Measurements from ENCODE around the gene EEF1AKMT4.

Gene EEF1AKMT4

DNA sequence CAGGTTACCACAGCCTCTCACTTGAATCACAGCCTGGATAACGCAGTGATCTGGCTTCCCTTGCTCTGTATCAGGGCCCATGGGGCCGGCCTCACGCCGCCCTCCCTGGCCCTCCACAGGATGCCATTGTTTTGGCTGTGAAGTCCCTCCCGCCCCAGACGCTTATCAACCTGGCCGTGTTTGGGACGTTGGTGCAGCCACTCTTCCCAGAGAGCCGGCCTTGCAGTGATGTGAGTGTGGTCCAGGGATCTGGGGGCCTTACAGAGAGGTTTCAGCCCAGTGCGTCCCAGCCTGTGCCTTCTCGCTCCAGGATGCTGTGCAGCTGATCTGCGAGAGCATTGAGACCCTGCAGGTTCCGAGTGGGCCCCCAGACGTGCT is 13.4 kb upstream of the EEF1AKMT4 start:
- no peak for DNase-seq (ENCODE audit: low spot score)

DNA sequence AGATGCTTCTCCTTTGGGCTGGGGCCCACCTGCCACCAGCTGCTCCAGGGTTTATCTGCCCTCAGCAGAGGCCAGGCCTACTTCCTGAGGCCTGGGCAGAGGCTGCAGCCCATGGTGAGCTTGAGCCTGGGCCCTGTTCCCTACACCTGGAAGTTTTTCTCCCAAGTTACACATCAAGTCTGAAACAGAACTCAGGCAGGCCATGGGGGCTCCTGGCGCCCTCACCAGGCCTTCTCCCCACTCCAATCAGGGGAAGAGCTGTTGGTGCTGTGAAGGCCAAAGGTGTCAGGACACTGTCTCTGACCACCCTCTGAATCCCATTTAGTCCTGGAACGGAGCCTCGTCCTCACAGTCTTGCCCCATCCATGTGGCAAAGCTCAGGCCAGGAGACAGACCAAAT is 12.8 kb upstream of the EEF1AKMT4 start:
- no peak for DNase-seq (ENCODE audit: low spot score)

DNA sequence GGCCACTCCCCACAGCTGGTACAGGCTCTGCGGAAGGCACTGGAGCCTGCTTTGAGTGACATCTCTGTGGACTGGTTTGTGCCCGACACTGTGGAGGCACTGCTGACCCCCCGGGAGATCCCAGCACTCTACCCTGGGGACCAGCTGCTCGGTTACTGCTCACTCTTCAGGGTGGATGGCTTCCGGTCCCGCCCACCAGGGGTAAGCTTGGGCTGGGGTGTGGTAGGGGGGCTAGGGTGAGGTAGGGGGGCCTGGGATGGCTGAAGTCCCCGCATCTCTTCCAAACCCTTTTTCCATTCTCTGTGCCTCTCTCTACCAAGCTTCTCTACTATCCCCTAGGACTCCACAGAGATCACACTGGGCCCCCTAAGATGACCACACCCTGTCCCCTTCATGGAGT is 12.3 kb upstream of the EEF1AKMT4 start:
- DNase-seq (ENCODE audit: low spot score): no peak

DNA sequence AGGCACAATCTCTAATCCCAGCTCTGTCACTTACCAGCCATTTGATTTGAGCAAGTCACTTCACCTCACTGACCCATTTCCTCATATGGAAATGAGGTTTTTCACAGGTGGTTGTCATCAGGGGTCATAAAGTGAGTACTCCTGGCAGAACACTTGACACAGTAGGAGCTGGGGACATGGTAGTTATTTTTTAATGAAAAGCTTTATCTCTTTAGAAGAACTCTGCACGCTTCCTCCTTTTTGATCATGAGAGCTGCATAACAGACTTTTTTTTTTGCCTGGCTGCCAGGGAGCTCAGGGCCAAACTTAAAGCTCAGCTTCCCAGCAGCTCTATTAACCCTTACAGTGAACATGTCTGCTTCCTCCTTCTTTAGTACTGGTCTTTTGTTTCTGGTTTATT is 11.7 kb upstream of the EEF1AKMT4 start:
- no peak for DNase-seq (ENCODE audit: low spot score)

DNA sequence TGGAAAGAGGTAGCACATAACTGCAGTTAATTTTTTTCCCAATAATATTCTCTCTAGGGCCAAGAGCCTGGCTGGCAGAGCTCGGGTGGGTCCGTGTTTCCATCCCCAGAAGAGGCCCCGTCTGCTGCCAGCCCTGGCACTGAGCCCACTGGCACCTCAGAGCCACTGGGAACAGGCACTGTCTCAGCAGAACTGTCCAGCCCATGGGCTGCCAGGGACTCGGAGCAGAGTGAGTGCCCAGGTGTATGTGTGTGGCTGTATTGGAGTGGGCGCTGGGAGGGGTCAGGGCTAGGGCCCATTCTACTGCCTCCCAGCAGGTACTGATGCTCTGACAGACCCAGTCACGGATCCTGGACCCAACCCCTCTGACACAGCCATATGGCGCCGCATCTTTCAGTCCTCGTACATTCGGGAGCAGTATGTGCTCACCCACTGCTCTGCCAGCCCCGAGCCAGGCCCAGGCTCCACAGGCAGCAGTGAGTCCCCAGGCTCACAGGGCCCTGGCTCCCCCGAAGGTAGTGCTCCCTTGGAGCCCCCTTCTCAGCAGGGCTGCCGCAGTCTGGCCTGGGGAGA is 11.1 kb upstream of the EEF1AKMT4 start:
- no peak for DNase-seq (ENCODE audit: low spot score)

DNA sequence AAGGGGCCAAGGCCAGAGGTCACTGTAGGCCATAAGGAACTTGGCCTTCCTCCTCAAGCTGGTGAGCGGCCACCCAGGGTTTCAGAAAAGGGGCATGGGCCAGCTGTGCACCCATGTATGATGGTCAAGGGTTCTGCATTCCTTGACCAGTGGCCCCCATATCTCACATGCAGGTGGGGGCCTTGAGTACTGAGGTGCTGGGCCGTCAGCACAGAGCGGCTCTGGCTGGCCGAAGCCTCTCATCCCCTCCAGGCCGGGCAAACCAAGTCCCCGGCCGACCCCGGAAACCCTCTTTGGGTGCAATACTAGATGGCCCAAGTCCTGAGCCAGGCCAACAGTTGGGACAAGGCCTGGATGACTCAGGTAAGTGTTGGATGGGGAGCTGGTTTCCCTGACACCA is 10.3 kb upstream of the EEF1AKMT4 start:
- DNase-seq (ENCODE audit: low spot score): no peak

DNA sequence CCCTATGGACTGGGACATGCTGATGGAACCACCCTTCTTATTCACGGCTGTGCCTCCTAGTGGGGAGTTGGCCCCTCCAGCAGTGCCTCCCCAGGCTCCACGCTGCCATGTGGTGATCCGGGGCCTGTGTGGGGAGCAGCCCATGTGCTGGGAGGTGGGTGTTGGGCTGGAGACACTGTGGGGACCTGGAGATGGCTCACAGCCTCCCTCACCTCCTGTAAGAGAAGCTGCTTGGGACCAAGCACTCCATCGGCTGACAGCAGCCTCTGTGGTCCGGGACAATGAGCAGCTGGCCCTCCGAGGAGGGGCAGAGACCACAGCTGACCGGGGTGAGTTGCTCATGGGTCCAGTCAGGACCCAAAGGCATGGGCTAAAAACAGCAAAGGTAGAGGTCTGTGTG is 9.8 kb upstream of the EEF1AKMT4 start:
- DNase-seq (ENCODE audit: low spot score): no peak

DNA sequence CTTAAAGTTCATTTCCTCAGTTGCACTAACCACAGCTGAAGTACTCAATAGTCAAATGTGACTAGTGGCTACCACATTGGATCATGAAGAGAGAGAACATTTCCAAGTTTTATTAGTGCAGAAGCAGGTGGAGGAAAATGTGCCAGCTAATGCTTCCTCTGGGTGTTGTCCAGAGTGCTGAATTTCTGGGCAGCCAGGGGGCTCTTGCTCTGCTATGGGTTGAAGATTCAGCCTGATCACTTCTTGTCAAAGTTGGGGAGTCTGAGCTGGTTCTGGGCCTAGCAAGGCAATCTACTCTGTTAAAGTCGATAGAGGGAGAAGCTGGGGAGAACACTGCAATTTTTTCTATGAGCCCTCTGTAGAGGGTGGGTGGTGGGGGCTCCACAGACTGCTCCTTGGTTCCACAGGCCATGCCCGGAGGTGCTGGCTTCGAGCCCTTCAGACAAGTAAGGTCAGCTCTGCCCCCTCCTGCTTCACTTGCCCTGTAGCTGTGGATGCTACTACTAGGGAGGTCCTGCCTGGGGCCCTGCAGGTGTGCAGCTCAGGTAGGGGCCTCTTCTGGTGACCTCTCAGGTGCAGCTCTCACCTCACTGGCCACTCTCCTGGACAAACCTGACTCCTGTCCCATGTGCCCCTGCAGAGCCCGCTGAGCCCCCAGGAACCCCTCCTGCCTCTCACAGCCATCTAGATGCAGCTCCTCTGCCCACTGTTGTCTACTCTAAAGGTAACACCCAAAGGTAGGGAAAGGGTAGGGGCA is 8.9 kb upstream of the EEF1AKMT4 start:
- no peak for DNase-seq (ENCODE audit: low spot score)

DNA sequence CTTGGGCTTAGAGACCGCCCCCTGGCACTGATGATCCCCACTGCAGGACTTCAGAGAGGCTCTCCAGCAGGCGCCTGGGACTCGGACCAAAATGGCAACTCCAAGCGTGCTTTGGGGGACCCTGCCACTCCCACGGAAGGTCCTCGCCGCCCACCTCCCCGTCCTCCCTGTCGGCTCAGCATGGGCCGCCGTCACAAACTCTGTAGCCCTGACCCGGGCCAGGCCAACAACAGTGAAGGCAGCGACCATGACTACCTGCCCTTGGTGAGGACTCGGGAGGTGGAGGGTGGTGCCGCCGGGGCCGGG is 8.4 kb upstream of the EEF1AKMT4 start:
- DNase-seq (ENCODE audit: low spot score): no peak

DNA sequence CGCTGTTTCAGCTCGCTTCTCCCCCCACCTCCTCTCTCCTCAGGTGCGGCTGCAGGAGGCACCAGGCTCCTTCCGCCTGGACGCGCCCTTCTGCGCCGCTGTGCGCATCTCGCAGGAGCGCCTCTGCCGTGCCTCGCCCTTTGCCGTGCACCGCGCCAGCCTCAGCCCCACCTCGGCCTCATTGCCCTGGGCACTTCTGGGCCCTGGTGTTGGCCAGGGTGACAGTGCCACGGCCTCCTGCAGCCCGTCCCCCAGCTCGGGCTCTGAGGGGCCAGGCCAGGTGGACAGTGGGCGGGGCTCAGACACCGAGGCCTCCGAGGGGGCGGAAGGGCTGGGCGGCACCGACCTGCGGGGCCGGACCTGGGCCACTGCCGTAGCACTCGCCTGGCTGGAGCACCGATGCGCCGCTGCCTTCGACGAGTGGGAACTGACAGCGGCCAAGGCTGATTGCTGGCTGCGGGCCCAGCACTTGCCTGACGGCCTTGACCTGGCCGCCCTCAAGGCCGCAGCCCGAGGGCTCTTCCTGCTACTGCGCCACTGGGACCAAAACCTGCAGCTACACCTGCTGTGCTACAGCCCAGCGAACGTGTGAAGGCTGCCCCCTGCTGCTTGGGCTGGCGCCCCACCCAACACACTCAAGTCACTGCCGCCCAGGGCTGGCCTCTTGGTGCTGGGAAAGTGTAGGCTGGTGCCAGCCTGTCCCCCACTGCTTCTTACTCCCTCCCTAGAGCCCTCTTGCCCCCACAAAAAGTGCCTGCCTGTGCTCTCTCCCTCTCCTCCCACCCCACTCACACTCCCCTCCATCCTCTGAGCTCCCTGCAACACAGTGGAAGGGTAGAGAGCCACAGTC is 7.8 kb upstream of the EEF1AKMT4 start:
- DNase-seq (ENCODE audit: low spot score): no peak

DNA sequence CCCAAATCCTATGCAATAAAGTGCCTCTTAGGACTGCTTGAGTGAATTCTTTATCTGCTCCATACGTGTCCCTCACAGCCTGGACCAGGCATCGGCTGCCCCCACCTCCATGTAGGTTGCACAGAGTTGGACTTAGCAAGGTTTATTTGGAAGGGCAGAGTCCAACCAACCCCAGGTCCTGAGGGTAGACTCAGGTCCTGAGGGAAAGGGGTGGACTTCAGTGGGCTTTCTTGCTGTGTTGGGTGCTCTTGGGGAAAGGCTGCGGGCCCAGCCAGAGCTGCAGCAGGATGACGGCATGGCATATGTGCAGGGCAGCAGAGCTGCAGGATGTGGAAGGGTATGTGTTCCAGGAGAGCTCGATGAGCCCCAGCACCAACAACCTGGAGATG is 7.2 kb upstream of the EEF1AKMT4 start:
- DNase-seq (ENCODE audit: low spot score): no peak

DNA sequence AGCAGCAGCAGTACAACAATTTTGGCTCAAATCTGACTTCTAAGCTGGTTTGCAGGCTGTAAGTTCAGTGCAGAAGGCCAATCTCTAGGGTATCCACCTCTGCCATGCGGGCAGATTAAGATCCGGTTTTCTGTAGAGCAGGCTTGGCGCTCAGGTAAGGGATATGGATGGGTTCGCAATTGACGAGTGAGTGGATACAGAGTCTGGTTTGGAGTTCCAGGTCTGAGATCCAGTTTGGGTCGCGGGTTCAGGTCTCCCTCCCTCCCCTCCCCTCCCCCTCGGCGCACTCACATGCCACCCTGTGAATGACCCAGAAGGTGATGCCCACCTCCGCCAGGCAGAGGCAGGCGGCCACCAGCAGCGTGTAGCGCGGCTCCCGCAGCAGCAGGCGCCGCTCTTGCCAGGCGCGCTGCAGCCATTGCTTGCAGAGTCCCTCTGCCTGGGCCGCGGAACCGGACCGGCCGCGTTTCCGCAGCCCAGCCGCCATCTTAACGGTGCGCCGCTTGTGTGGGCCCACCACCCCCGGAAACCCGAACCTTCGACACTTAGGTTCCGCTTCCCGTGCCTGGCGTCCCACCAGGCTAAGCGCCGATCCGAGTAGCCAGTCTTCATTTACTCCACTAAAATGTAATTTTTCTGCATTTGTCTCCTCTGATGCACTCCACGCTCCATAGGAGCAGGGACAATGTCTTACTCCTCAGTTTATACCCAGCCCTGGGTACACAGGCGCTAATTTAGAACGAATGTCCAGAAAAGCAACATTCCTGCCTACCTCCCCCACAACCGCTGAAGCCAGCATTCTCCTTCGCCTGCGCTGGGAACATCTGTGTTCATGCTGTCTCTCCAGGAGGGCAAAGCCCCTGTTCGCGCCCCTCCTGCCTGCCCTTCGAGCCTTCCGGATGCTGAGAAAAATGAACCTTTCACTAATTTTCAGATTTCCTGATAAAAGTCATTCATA is 739 bp upstream of the EEF1AKMT4 start, which contains the start of gene ALG3:
Gene ALG3, minus strand, starts transcription at position 509 of the 958 bp plus-strand sequence. Its CDS starts 22 bp downstream, at position 487.
- DNase-seq (ENCODE audit: low spot score): peak; percentile 87

DNA sequence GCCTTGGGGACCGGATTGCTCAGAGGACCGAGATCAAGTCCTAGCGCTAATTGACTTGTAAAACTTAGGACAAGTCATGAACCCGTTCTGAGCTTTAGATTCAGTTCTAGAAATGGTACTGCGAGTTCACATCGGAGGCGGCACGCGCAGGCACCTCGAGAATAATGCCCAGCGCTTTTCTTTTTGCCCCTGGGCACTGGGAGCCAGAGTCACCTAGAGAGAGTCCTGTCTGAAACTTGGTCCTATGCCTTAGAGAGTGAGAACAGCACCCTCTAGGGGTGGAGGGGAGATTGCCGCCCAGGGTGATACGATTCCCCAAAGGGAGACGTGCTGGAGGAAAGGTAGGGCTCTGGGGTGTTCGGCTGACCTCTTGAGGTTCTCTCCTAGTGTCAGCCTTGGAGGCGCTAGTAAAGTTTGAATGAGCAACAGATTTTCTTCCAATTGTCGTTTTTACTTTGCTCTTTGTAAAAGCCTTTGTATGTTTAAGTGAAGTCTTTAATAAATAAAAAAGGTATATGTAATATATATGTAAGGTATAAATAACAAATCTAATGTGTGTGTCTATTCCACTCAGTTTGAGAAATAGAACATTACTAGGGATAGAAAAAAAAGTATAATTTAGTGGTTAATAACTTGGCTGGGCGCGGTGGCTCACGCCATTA is 826 bp downstream of the EEF1AKMT4 start:
- DNase-seq (ENCODE audit: low spot score): peak; percentile 95

DNA sequence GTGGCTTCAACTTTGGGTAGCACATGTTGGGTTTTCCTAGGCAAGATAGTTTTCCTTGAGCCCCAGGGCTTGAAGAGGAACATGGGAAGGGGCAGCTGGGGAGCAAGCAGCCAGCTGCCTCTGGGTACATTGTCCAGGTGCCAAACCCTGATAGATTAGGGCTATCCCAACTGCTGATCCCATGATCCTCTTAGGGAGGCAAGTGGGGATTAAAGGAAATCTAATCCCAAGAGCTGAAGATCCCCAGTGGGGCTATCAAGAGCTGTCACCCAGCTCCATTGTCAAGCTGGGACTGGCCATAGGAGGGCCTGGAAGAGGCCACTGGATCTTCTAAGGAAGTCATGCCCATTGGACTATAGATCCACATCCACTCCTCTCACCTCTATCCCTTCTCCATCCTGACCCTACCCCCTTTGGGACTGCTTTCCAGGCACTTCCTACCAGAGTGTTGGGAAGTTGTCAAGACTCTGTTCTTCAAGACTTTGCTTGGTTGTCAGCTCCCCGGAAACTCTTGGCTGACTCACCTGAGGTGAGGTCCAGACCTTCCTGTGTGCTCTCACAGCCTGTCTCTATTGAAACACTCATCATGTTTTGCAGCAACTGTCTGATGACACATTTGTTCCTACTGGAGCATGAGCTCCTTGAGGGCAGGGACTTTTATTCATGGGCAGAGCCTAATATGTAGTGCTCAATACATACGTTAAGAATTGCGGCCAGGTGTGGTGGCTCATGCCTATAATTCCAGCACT is 6.0 kb downstream of the EEF1AKMT4 start:
- DNase-seq (ENCODE audit: low spot score): peak; percentile 38

DNA sequence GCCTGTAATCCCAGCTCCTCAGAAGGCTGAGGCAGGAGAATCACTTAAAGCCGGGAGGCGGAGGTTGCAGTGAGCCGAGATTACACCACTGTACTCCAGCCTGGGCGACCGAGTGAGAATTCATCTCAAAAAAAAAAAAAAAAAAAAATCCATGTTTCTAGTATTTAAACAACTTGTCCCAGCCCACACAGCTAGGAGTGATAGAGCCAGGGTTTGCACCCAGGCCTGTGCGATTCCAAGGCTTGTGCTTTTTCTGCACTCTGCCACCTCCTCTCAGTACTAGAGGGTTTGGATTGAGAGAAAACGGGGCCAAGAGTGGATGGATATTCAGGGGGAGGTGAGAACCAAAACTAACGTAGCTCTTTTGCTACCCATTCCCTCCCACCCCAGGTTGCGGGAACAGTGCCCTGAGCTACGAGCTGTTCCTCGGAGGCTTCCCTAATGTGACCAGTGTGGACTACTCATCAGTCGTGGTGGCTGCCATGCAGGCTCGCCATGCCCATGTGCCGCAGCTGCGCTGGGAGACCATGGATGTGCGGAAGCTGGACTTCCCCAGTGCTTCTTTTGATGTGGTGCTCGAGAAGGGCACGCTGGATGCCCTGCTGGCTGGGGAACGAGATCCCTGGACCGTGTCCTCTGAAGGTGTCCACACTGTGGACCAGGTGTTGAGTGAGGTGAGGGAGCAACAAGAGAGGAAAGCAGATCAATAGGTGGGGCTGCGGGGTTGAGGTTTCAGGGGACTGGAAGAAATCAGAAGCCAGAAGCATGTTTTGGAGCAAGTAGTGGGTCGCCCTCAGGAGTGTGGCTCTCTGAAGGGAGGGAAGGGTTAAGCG is 7.8 kb downstream of the EEF1AKMT4 start:
- no peak for DNase-seq (ENCODE audit: low spot score)

DNA sequence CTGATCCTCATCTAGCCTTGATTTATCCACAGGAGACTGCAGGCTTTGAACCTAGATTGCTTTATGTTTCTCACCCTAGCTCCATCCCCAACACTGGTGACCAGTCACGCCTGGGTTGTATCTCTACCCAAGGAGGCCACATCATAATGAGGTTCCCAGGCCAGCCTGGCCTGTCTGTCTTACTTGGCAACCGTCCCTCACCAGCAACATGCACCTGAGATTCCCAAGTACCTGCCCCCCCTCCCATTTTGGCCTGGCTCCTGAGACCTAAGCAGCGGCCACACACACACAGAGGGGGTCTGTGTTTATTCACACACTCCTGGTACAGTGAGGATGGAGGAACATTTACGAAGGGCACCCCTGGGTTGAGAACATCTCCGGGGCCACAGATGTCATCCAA is 9.5 kb downstream of the EEF1AKMT4 start:
- no peak for DNase-seq (ENCODE audit: low spot score)

DNA sequence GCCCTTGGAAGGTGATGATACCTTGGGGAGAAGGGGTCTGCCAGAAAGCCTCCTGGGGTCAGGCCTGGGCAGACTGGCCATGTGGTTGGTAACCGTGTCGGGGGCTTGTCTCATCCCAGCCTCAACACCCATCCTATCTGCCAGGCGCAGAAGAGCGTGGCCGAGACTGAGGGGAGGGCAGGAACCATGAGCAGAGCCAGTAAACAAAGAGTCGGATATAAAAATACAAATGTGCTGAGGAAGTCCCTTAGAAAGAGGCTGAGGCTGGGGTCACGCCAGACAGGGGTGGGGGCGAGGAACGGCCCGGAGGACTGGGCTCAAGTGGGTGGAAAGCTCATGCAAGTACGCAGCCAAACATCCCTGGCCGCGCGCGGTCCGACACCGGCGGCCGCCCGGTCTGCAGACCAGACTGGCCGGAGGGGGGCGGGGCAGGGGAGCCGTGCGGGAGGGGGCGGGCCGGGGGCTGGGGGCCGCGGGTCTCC is 10.0 kb downstream of the EEF1AKMT4 start:
- DNase-seq (ENCODE audit: low spot score): no peak

DNA sequence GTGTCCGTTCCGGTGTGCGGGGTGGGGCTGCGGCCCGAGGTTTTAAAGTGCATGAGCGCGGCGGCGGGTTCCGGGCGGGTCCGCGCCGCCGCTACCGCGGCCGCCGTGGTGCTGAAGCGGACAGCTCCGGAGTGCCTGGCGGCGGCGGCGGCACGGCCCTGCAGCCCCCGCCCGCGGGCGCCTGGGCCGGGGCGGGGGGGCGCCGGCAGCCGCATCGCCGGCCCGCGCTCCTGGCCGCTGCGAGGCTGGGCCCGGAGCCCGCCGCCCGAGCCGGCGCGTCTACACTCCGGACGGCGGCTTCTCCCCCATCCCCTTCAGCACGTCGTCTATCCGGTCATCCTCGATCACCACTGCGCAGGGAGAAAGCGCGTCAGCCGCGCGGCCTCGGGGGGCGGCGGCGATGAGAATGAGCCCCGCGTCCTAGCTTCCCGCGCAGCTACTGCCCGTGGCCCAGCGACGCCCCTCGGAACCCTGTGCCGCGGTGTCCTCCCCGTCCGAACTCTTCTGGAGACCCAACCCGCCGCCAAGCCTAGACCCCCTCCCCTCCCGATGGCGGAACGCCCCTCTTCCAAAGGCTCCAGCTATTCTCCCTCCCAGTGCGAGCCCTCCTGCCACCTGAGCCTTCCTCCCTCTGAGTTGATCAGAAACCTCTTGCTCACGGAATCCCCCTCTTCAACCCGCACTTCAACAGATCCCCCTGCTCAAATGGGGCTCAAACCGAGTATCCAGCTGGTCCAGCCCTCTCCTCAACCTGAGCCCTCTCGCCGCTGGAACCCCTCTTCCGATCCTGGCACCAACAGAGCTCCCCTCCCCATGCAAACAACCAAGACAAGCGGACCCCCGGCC is 10.6 kb downstream of the EEF1AKMT4 start:
- no peak for DNase-seq (ENCODE audit: low spot score)

All from activated CD4-positive, alpha-beta T cell treated with anti-CD3 and anti-CD28 coated beads, Interleukin-2, Interleukin-4, amounts not matched to agents 100 ng/mL and 50 ng/mL, durations not matched to agents 16 hours and 8 hours (primary cell).